Measurements from ENCODE around the gene PATJ. TPM values are rescaled to one million over a fixed set of nuclear protein-coding genes. Genes with fewer than 3 reads are reported as not detected.

PATJ gene
- polyA plus RNA-seq, 1 donor (not counting 4 experiments of a cell fraction or from before 2014, with no cell fraction given), result 28.1 TPM

DNA sequence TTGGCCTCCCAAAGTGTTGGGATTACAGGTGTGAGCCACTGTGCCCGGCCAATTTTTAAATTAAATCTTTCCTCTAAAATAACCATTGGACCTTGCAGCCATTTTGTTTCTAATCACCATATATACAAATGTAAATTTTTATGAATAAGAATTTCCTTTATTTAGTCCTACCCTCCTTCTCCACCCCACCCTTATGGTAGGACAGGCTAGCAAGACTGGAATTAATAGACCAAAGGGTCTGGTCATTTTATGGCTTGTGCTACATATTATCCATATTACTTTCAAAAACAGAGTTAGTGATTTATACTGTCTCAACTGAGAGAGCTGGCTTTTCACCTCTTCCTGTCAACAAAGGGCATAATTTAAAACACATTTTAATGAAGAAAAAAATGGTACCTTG is 478.9 kb downstream of the PATJ start:
- TF ChIP-seq, protein P1, sequence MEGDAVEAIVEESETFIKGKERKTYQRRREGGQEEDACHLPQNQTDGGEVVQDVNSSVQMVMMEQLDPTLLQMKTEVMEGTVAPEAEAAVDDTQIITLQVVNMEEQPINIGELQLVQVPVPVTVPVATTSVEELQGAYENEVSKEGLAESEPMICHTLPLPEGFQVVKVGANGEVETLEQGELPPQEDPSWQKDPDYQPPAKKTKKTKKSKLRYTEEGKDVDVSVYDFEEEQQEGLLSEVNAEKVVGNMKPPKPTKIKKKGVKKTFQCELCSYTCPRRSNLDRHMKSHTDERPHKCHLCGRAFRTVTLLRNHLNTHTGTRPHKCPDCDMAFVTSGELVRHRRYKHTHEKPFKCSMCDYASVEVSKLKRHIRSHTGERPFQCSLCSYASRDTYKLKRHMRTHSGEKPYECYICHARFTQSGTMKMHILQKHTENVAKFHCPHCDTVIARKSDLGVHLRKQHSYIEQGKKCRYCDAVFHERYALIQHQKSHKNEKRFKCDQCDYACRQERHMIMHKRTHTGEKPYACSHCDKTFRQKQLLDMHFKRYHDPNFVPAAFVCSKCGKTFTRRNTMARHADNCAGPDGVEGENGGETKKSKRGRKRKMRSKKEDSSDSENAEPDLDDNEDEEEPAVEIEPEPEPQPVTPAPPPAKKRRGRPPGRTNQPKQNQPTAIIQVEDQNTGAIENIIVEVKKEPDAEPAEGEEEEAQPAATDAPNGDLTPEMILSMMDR (optimal IDR thresholded peaks at IDR 0.05 in 1 of 3, IDR thresholded peaks at IDR 0.05 in 1 of 3, conservative IDR thresholded peaks at IDR 0.05 in 1 of 3; ENCODE audit: extremely low read depth in 1 of 3, insufficient read depth in 2 of 3, low read length in 3 of 3), result no peak
- no peak for TF ChIP-seq EZH2 (IDR thresholded peaks at IDR 0.05; ENCODE audit: low read length)
- FAIRE-seq, result no peak

DNA sequence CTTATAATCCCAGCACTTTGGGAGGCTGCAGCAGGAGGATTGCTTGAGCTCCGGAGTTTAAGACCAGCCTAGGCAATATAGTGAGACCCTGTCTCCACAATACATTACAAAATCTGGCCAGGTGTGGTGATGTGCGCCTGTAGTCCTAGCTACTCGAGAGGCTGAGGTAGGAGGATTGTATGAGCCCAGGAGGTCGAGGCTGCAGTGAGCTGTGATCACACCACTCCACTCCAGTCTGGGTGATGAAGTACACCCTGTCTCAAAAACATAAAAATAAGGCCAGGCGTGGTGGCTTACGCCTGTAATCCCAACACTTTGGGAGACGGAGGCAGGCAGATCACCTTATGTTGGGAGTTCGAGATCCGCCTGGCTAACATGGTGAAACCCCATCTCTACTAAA is 480.0 kb downstream of the PATJ start:
- Histone ChIP-seq H3K27me3 (ENCODE audit: control insufficient read depth, extremely low read depth, insufficient read depth, low read length) (no peaks in the 10 kb centered on the region), H3K79me2 (ENCODE audit: control insufficient read depth, insufficient read depth, low read length) (no peaks in the 10 kb centered on the region), H3K36me3 (ENCODE audit: control insufficient read depth in 2 of 2, extremely low read depth in 1 of 2, insufficient read depth in 2 of 2, low read length in 2 of 2) (no peaks in the 10 kb centered on the region), H4K20me1 (ENCODE audit: control insufficient read depth, extremely low read depth, insufficient read depth, low read length) (no peaks in the 10 kb centered on the region), H2AFZ (ENCODE audit: control insufficient read depth, low read length) (no peak overlapping the region), H3K9me3 (ENCODE audit: control insufficient read depth, low read depth, low read length) (no peaks in the 10 kb centered on the region), H3K27ac (ENCODE audit: control insufficient read depth, insufficient read depth, low read length) (no peak overlapping the region), H3K9me1 (ENCODE audit: control insufficient read depth, extremely low read depth, insufficient read depth, low read length) (no peaks in the 10 kb centered on the region), H3K4me1 (ENCODE audit: control insufficient read depth, extremely low read depth, insufficient read depth, low read length) (no peaks in the 10 kb centered on the region), H3K9ac (ENCODE audit: control insufficient read depth, extremely low read depth, insufficient read depth, low read length) (no peak overlapping the region), H3K4me3 (ENCODE audit: control insufficient read depth in 2 of 3, extremely low read depth in 1 of 3, insufficient read depth in 2 of 3, low read depth in 1 of 3, low read length in 3 of 3) (no peak overlapping the region), H3K4me2 (ENCODE audit: control insufficient read depth, extremely low read depth, insufficient read depth, low read depth, low read length) (no peak overlapping the region)
- no peak for FAIRE-seq
- no peak for TF ChIP-seq EZH2 (IDR thresholded peaks at IDR 0.05; ENCODE audit: low read length)
- TF ChIP-seq, protein P1 (optimal IDR thresholded peaks at IDR 0.05 in 1 of 3, IDR thresholded peaks at IDR 0.05 in 1 of 3, conservative IDR thresholded peaks at IDR 0.05 in 1 of 3; ENCODE audit: extremely low read depth in 1 of 3, insufficient read depth in 2 of 3, low read length in 3 of 3), result no peak
- no peak for DNase-seq (ENCODE audit: low read depth, low spot score)
- dilution Hi-C loops (cut with MboI; ENCODE audit: extremely low pct_ligation_motif_present, low sequenced_read_pairs), result no loop called here

More for the DNA sequence above, 478.9 kb downstream of the PATJ start:
- dilution Hi-C loops (cut with MboI; ENCODE audit: extremely low pct_ligation_motif_present, low sequenced_read_pairs), result no loop called here
- Histone ChIP-seq H3K9me1 (ENCODE audit: control insufficient read depth, extremely low read depth, insufficient read depth, low read length) (no peaks in the 10 kb centered on the region), H3K9me3 (ENCODE audit: control insufficient read depth, low read depth, low read length) (no peaks in the 10 kb centered on the region), H3K4me3 (ENCODE audit: control insufficient read depth in 2 of 3, extremely low read depth in 1 of 3, insufficient read depth in 2 of 3, low read depth in 1 of 3, low read length in 3 of 3) (no peak overlapping the region), H3K9ac (ENCODE audit: control insufficient read depth, extremely low read depth, insufficient read depth, low read length) (no peak overlapping the region), H3K36me3 (ENCODE audit: control insufficient read depth in 2 of 2, extremely low read depth in 1 of 2, insufficient read depth in 2 of 2, low read length in 2 of 2) (no peaks in the 10 kb centered on the region), H4K20me1 (ENCODE audit: control insufficient read depth, extremely low read depth, insufficient read depth, low read length) (no peaks in the 10 kb centered on the region), H3K27ac (ENCODE audit: control insufficient read depth, insufficient read depth, low read length) (no peak overlapping the region), H3K79me2 (ENCODE audit: control insufficient read depth, insufficient read depth, low read length) (no peaks in the 10 kb centered on the region), H3K27me3 (ENCODE audit: control insufficient read depth, extremely low read depth, insufficient read depth, low read length) (no peaks in the 10 kb centered on the region), H3K4me1 (ENCODE audit: control insufficient read depth, extremely low read depth, insufficient read depth, low read length) (no peaks in the 10 kb centered on the region), H2AFZ (ENCODE audit: control insufficient read depth, low read length) (no peak overlapping the region), H3K4me2 (ENCODE audit: control insufficient read depth, extremely low read depth, insufficient read depth, low read depth, low read length) (no peak overlapping the region)
- no peak for DNase-seq (ENCODE audit: low read depth, low spot score)

All from keratinocyte (primary cell).